OCI-LY1 (cell line): Measurements from ENCODE around the gene ZNF460.

Experiments
- H2AFZ ChIP-seq: fragments of 200-600 bp; sonication (generic), shearing (Covaris generic); 2 replicates; pipeline ENCODE4 v1.6.0; 2014; ENCODE audit warnings: antibody characterized with exemption, mild to moderate bottlenecking, low read length
- H3F3A ChIP-seq: fragments of 200-600 bp; sonication (generic), shearing (Covaris generic); 2 replicates; pipeline ENCODE4 v1.6.0; 2014; ENCODE audit warnings: mild to moderate bottlenecking, antibody characterized with exemption, low read length, moderate library complexity; ENCODE audit not compliant: insufficient read depth
- H3K27ac ChIP-seq: fragments of 200-600 bp; sonication (generic); 2 replicates; pipeline ENCODE4 v1.5.1; 2014; ENCODE audit warnings: low read length, mixed run types, mild to moderate bottlenecking, low read depth; ENCODE audit not compliant: poor library complexity, severe bottlenecking
- H3K27me3 ChIP-seq: fragments of 200-600 bp; sonication (generic); 2 replicates; pipeline ENCODE4 v1.6.0; 2014; ENCODE audit warnings: antibody characterized with exemption, mild to moderate bottlenecking, low read length, moderate library complexity; ENCODE audit not compliant: insufficient read depth
- H3K36me3 ChIP-seq: fragments of 200-600 bp; sonication (generic); 2 replicates; pipeline ENCODE4 v1.6.1; 2014; ENCODE audit warnings: mild to moderate bottlenecking, antibody characterized with exemption, low read length, moderate library complexity, mixed read lengths; ENCODE audit not compliant: insufficient read depth
- H3K4me1 ChIP-seq: fragments of 200-600 bp; sonication (generic); 2 replicates; pipeline ENCODE4 v1.5.1; 2014; ENCODE audit warnings: mild to moderate bottlenecking, low read length, moderate library complexity; ENCODE audit not compliant: insufficient read depth, severe bottlenecking
- H3K4me2 ChIP-seq: fragments of 200-600 bp; sonication (generic), shearing (Covaris generic); 2 replicates; pipeline ENCODE4 v1.6.1; 2014; ENCODE audit warnings: low read length
- H3K4me3 ChIP-seq: fragments of 200-600 bp; sonication (generic); 2 replicates; pipeline ENCODE4 v1.5.1; 2014; ENCODE audit warnings: low read length, low read depth, mild to moderate bottlenecking, mixed read lengths; ENCODE audit not compliant: poor library complexity, severe bottlenecking
- H3K79me2 ChIP-seq: fragments of 200-600 bp; shearing (Covaris generic); 2 replicates; pipeline ENCODE4 v1.6.1; 2016; ENCODE audit warnings: mixed run types, low read length, mixed read lengths; ENCODE audit not compliant: insufficient read depth
- H3K9ac ChIP-seq: fragments of 200-600 bp; sonication (generic), shearing (Covaris generic); 2 replicates; pipeline ENCODE4 v1.6.1; 2014; ENCODE audit warnings: mild to moderate bottlenecking, low read length, mixed read lengths
- H3K9me2 ChIP-seq: fragments of 200-600 bp; sonication (generic), shearing (Covaris generic); 2 replicates; pipeline ENCODE4 v1.6.1; 2014; ENCODE audit warnings: low read depth, mild to moderate bottlenecking, low read length, mixed read lengths
- H3K9me3 ChIP-seq: fragments of 200-600 bp; shearing (Covaris generic); 2 replicates; pipeline ENCODE4 v1.6.1; 2014; ENCODE audit warnings: low read length, mixed read lengths
- H4K20me1 ChIP-seq: fragments of 200-600 bp; sonication (generic), shearing (Covaris generic); 2 replicates; pipeline ENCODE4 v1.6.0; 2016; ENCODE audit warnings: mild to moderate bottlenecking, low read length; ENCODE audit not compliant: insufficient read depth
- CTCF ChIP-seq: fragments of 200-600 bp; sonication (generic), shearing (Covaris generic); IDR thresholded peaks from 2 replicates; pipeline ENCODE4 v1.5.1; 2017; ENCODE audit warnings: mild to moderate bottlenecking, antibody characterized with exemption, low read length, moderate library complexity, mixed read lengths
- EZH2 ChIP-seq: fragments of 200-600 bp; sonication (generic), shearing (Covaris generic); IDR thresholded peaks from 2 replicates; pipeline ENCODE4 v1.8.0; 2017; ENCODE audit warnings: borderline replicate concordance, mixed run types, mild to moderate bottlenecking, antibody characterized with exemption, low read length, moderate library complexity, mixed read lengths

The ZNF460 gene

DNA sequence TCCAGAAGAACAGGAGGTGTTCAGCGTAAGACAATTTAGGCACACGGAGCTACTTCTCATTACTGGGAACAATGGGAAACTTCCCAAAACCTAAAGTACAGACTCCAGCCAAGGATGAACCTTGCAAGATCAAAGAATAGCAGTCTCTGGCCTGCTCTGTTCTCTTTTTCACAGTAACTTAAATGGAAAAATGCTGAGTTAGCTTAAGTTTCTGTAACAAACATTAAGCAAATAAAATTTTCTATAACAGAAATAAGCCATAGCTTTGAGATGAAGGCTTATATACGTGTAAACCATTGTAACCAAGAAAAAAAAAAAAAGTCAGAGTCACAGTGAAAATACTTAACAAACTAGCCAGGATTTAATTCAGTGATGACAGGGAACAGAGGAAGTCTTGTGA, 18.2 kb upstream of the ZNF460 start:
- no peaks in the 10 kb centered on the region for H3K9me2 ChIP-seq
- no peak overlapping the region for H3K27ac ChIP-seq
- no peaks in the 10 kb centered on the region for H3K27me3 ChIP-seq

GRCh38 chr19:57263244-57263741, 17.0 kb upstream of the ZNF460 start:
- Histone ChIP-seq H3F3A (no peaks in the 10 kb centered on the region), H3K9ac (no peak overlapping the region), H3K36me3 (peaks cover 38% of the 10 kb centered on the region), H3K27me3 (no peaks in the 10 kb centered on the region), H3K4me3 (no peak overlapping the region), H4K20me1 (no peaks in the 10 kb centered on the region), H3K9me2 (no peaks in the 10 kb centered on the region), H3K9me3 (no peaks in the 10 kb centered on the region), H3K4me2 (no peak overlapping the region), H3K4me1 (no peaks in the 10 kb centered on the region), H3K27ac (no peak overlapping the region), H3K79me2 (no peaks in the 10 kb centered on the region), H2AFZ (no peak overlapping the region)
- TF ChIP-seq CTCF (no peak), EZH2 (no peak)

More for the DNA sequence above, 18.2 kb upstream of the ZNF460 start:
- H3F3A ChIP-seq: no peaks in the 10 kb centered on the region
- no peaks in the 10 kb centered on the region for H3K4me1 ChIP-seq
- no peak for TF ChIP-seq EZH2
- TF ChIP-seq CTCF: no peak
- no peak overlapping the region for H3K4me2 ChIP-seq
- no peaks in the 10 kb centered on the region for H4K20me1 ChIP-seq
- H2AFZ ChIP-seq: no peak overlapping the region
- no peaks in the 10 kb centered on the region; the same call in 1 of the 2 replicates for H3K79me2 ChIP-seq
- no peaks in the 10 kb centered on the region for H3K9me3 ChIP-seq
- no peak overlapping the region for H3K4me3 ChIP-seq
- H3K9ac ChIP-seq: no peak overlapping the region
- H3K36me3 ChIP-seq: peaks cover 41% of the 10 kb centered on the region

- TF ChIP-seq CTCF (no peak), EZH2 (no peak)
- H3K9me3 ChIP-seq: no peaks in the 10 kb centered on the region
- no peak overlapping the region for H3K4me2 ChIP-seq
- H3K27ac ChIP-seq: no peak overlapping the region
- H3K9ac ChIP-seq: no peak overlapping the region
- no peaks in the 10 kb centered on the region for H3K79me2 ChIP-seq
- H4K20me1 ChIP-seq: no peaks in the 10 kb centered on the region
- H3K27me3 ChIP-seq: no peaks in the 10 kb centered on the region
- H3K36me3 ChIP-seq: peaks cover 16% of the 10 kb centered on the region
- no peak overlapping the region for H3K4me3 ChIP-seq
- H3K9me2 ChIP-seq: no peaks in the 10 kb centered on the region
- peaks cover 10% of the 10 kb centered on the region for H3K4me1 ChIP-seq
- H2AFZ ChIP-seq: no peak overlapping the region
- no peaks in the 10 kb centered on the region for H3F3A ChIP-seq
Observed at GRCh38 chr19:57267291-57267690, 13.0 kb upstream of the ZNF460 start.
